D341Med (cell line): ENCODE data around the gene UNC93A.
"Not testable (repeated sequence)": the region's sequence is repeated elsewhere in the genome, so short reads cannot be mapped to it uniquely, and the experiment has no call there.

Experiments used
- DNase-seq: peaks from one replicate; pipeline ENCODE4 v3.0.0; 2012; ENCODE audit warnings: low spot score

The UNC93A gene

GRCh38 chr6:167270499-167271311, 20.4 kb upstream of the UNC93A start:
- DNase-seq, result peak; percentile 10

DNA sequence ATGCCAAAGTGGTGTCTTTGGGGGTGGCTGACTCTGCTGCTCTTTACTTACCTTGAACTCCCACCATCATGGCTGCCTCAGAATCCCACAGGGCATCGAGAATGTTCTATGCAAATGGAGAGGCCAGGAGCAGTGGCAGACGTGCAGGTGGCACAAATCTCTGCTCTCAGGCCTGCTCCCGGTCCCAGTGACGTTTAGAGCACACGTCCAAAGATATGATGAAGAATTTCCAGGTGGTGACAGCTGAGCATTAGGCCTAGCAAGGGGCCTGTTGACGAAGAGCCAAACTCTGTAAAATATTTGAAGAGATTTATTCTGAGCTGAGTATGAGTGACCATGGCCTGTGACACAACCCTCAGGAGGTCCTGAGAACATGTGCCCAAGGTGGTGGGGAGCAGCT, 19.0 kb upstream of the UNC93A start:
- peak; percentile 3 for DNase-seq

GRCh38 chr6:167272696-167273379, 18.3 kb upstream of the UNC93A start:
- DNase-seq, result no peak

DNA sequence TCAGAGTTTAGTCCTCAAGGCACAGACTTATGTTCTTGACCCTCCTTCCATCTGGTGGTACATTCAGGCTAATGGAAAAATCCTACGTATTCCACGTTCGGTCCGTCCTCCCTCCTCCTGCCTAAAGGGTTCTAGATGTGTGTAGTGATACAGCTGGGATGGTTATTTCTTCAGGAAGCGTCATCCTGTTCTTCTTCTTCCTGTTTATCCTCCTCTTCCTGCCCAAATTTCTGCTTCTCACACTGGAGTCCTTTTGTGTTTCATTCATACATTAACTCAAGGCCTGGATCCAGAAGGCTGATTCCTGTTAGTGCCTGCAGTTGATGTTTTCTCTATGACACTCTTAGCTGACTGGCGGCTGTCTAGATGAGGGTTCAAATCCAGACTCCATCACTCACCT, 16.8 kb upstream of the UNC93A start:
- DNase-seq, result no peak

- DNase-seq, result peak; percentile 6
These were observed 16.1 kb upstream of the UNC93A start for GRCh38 chr6:167275001-167275400.

DNA sequence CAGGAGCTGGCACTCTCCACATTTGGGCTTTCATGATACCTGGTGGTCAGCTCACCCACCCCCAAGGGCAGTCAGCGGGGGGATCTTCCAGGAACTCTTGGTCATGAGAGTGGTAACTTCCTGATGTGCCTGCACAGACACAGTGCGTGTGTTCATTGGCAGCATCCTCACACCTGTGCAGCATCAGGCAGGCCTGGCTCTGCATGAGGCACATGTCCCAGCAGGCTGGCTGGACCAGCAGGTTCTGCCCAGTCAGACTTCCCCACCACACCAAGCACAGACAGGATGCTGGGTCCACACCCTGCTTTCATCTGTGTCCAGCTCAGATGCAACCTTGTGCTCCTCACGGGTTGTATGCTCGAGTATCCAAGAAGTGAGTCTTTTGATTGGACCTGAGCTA, 15.7 kb upstream of the UNC93A start:
- peak; percentile 6 for DNase-seq

- peak; percentile 10 for DNase-seq
These were observed 14.2 kb upstream of the UNC93A start for GRCh38 chr6:167276772-167277533.

DNA sequence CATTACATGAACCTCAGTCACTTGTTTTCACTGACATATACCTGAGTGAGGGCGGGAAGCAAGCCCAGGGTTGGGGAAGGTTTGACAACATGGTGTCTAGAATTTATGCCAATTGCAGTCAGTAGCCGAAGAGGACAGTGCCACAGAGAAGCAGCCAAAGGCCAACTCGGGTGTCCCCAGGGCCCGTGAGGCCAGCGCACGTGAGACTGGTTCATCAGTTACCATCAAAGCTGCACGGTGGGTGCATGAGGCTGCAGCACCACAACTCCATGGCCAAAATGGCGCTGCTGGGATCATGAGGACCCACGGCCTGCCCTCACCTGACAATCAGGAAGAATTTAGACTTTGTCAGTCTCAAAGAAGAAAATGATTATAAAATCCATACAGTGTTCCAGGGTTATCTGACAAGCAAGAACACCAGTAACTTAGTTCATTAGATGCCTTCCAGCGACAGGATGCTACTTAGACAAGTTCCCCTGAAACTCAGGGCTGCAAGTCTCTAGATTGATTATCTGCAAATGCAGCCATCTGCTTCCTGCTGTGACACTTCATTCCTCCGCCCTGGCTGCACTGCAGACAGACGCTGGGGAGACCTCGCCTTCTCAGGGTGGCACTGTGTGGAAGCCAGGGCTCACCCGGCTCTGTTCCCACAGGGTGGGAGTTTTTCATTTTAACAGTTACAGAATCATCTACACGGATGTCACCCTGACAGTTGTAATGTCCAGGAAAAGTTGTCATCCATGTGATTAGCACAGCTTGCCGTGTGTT, 12.8 kb upstream of the UNC93A start:
- DNase-seq, result peak; percentile 4

DNA sequence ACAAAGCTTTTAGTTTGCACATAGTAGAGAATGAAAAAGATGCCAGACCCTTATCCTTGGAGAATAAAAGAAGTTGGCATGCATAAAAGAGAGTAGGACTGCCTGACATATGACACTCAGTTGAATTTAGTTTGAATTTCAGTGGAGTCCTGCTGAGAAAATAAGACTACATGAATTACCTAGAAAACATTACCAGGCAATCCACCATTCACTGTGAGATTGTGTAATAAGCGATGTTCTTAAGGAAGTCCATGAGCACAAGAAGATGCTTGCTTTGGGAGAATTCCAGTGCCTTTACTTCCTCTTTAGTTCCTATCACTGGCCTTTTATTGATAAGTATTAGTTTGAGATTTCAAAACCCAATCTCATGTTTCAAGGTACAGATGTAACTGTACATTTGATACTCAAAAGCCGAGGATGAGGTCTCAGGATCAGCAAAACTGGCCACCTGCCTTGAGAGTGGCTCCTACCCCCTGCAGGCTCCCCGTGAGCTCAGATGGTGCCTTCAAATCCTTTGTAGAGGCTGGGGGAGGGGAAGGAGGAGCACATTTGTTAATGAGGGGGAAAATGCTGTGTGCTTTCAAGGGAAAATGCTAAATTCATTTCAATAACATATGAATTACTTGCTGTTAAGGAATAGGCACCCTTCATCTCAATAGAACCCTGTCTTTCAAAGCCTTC, 11.2 kb upstream of the UNC93A start:
- no peak for DNase-seq

- not testable (repeated sequence) for DNase-seq
These were observed 10.6 kb upstream of the UNC93A start for GRCh38 chr6:167280466-167280865.

GRCh38 chr6:167282165-167282564, 8.9 kb upstream of the UNC93A start:
- DNase-seq, result no peak

DNA sequence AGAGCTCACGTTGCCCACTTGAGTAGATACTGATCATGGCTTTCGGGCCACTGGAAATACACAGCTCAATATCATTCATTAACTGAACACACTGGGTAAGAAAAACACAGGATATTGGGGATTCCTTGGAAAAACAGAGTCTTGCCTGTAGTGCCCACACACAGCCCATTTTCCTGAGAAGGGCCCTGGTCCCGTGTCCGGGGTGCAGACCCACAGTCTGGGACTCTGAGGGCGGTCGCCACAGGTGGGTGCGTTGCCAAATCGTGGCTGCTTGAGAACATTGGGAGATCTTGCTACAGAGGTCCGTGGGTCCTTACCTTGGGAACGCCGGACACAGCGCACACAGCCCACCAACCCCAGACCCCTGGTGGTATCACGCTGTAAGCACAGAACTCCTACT, 6.5 kb upstream of the UNC93A start:
- not testable (repeated sequence) for DNase-seq

DNA sequence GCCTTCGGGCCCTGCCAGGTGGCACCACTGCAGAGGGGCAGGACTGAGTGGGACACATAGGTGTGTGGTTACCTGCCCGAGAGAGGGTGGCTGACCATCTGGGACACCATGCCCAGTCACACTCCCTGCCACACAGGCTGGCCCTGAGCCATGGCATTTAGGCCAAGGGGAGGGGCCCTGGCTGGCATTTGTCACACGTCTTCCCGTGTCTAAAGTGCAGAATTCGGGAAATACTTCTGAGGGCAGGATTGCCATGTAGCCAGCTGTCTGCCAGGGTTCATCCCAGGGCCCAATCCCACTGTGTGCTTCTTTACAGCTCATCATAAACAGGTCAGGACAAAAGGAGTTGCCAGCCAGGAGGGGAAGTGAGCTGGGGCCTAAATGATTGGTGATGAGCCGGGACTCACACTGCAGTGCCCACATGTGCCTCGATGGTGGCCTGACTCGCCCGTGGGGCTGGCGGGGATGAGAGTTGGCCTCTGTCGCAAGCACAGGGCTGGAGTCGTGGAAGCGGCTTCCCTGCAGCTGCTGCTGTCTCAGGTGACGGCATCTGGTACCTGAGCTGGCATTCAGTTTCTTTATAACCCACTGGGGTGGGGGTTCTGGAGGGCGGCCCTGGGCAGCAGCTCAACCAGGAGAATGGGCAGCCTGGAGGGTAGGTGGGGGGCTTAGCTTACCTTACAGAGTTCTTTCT, 5.9 kb upstream of the UNC93A start:
- DNase-seq, result no peak

GRCh38 chr6:167287513-167288048, 3.5 kb upstream of the UNC93A start:
- DNase-seq, result no peak

- DNase-seq, result not testable (repeated sequence)
These were observed 2.4 kb upstream of the UNC93A start for GRCh38 chr6:167288591-167289225.

- DNase-seq, result not testable (repeated sequence)
These were observed 1.8 kb upstream of the UNC93A start for GRCh38 chr6:167289291-167289690.

GRCh38 chr6:167291623-167292300, 647 bp downstream of the UNC93A start:
- no peak for DNase-seq

- DNase-seq, result no peak
These were observed 1.4 kb downstream of the UNC93A start for GRCh38 chr6:167292301-167293087.
